Jurkat, Clone E6-1 (cell line): Measurements from ENCODE around the gene USP13. TPM values are rescaled to one million over a fixed set of nuclear protein-coding genes. Genes with fewer than 3 reads are reported as not detected.
"Not testable (repeated sequence)": the region's sequence is repeated elsewhere in the genome, so short reads cannot be mapped to it uniquely, and the experiment has no call there.

Source experiments
- DNase-seq: peaks from one replicate; pipeline ENCODE4 v3.0.0-alpha.2; 2011; ENCODE audit warnings: low read depth, low spot score
- H3K4me3 ChIP-seq: 2 replicates; pipeline ENCODE4 v1.5.1; 2011; ENCODE audit warnings: mild to moderate bottlenecking, low read length, control low read depth, moderate library complexity
- polyA plus RNA-seq: library from polyadenylated mRNA; unstranded; fragments of >200 nt; gene quantifications from one replicate; pipeline ENCODE4 v1.2.1, GENCODE V29; 2012; ENCODE audit warnings: missing spikeins; ENCODE audit not compliant: insufficient read length, insufficient read depth

Gene USP13
- polyA plus RNA-seq, result 19.5 TPM

DNA sequence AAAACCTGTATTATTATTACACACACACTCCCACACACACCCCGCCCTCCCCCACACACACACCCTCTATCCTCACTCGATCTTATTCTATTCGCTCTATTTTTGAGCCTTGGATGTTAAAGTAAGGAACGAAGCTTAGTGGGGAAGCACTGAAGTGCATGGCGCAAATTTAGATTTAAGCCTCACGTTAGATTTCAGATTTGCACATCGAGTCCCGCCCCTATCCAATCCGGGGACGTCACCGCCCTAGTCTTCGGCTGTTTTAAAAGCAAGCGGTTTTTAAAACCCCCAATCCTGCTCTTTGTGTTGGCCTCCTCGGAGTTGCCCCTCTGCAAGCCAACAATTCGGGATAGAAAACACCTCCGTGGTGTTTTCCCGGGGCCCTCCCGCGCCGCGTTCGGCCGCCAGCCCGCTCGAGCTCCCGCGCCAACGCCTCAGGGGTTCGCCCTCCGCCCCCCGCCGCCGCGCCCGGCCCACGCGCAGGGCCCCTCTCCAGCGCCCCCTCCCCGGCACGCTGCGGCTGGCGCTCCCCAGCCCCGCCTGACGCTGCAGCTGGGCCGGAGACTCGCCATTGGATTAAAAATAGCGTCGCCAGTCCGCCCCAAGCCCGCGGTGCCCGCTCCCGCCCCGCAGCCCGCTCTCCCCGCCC, at the start of gene USP13:
Gene USP13, plus strand, starts transcription at position 594 of the 649 bp plus-strand sequence. CDS start 186 bp downstream, outside the sequence.
- peak within 1 kb of the TSS; percentile 79 for H3K4me3 ChIP-seq
- DNase-seq, result peak; percentile 85

DNA sequence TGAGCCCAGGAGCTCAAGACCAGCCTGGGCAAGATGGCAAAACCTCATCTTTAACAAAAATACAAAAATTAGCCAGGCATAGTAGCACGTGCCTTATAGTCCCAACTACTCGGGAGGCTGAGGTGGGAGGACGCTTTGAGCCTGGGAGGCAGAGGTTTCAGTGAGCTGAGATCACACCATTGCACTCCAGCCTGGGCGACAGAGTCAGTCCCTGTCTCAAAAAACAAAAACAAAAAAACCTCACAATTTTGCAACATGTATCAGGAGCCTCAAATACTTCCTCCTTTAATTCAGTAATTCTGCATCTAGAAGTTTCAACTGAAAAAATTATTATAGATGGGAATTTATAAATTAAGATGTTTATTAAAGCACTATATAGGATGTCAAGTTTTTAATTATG, 49.5 kb upstream of the USP13 start:
- H3K4me3 ChIP-seq, result peak overlapping the region; percentile 81
- no peak for DNase-seq

DNA sequence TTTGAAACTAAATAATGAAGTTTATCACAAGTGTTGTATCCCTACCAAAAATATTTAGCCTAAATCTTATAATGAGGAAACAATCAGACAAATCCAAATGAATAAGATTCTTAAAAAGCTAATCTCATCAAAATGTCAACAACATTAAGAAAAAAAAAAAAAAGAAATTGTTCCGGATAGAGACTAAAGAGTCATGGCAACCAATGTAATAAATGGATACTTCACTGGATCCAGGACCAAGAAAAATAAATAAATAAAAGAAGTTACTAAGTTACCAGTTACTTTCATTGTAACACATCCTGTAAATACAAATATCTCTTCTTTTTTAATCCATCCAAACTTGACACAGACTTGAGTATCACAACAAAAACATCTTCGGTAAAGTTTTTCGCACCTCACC, 49.0 kb upstream of the USP13 start:
- no peak for DNase-seq

GRCh38 chr3:179604321-179605078, 48.3 kb upstream of the USP13 start, which contains the start of the genes MRPL47 and NDUFB5:
Gene MRPL47 (minus strand): TSS chr3:179604638. CDS start chr3:179604624, 14 bp downstream.
Gene NDUFB5 (plus strand): TSS chr3:179604794. CDS start chr3:179604816, 22 bp downstream.
- peak within 1 kb of the TSS; percentile 81 for H3K4me3 ChIP-seq

More for the DNA sequence above, 49.0 kb upstream of the USP13 start:
- H3K4me3 ChIP-seq, result peak overlapping the region; percentile 81

DNA sequence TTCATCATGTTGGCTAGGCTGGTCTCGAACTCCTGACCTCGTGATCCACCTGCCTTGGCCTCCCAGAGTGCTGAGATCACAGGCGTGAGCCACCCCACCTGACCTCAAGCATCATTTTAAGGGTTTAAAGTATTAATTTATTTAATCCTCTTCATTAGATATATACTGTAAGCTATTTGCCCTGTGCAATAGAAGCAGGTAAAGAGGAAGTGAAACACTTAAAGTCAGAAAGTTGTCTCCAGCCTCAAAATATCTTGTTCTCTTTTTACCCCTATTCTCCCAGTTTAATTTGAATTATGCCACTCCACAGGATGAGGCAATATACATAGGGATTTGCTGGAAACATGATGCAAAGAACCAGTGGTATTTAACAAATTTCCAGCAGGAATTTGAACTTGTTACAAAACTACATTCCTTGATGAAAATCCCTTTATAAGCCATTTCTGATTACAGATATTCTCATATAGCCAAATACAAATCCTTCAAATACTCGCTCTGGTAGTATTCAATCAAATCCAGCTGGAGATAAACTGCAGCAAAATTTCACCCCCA, 46.2 kb upstream of the USP13 start:
- H3K4me3 ChIP-seq, result no peak overlapping the region
- no peak for DNase-seq

More at GRCh38 chr3:179604321-179605078, 48.3 kb upstream of the USP13 start, which contains the start of the genes MRPL47 and NDUFB5:
- DNase-seq, result peak; percentile 95

- no peak for DNase-seq
- H3K4me3 ChIP-seq, result no peak overlapping the region
These were observed 43.7 kb upstream of the USP13 start for GRCh38 chr3:179608931-179609720.

DNA sequence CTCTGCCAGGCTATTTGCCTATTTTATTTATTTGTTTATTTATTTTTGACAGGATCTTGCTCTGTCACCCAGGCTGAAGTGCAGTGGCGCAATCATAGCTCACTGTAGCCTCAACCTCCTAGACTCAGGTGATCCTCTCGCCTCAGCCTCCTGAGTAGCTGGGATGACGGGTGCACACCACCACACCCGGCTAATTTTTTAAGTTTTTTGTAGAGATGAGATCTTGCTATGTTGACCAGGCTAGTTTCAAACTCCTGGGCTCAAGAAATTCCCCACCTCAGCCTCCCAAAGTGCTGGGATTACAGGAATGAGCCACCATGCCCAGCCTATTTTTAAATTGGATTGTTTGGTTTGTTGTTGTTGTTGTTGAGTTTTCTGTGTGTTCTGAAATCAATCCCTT, 42.8 kb upstream of the USP13 start:
- H3K4me3 ChIP-seq, result no peak overlapping the region

DNA sequence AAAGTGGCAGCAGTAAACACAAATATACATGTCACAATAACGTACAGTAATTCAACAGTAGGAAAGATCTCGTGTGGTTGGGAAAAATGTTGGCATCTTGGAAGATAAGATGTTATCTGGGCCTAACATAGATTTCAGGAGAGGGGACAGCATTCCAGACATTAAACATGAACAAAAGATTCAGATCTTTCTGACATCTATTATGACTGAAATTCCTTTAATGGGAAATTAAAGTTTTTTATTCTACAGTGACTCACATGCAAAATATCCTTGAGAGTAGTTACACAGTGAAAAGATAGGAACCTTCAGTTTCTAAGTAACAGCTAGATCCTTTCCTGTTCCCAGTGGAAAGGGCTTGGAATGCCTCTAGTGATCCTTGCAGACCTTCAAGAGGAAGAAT, 39.0 kb upstream of the USP13 start:
- no peak for DNase-seq
- H3K4me3 ChIP-seq, result no peak overlapping the region

More for the DNA sequence above, 42.8 kb upstream of the USP13 start:
- DNase-seq, result no peak

GRCh38 chr3:179615458-179616173, 37.2 kb upstream of the USP13 start:
- no peak overlapping the region for H3K4me3 ChIP-seq
- DNase-seq, result no peak

DNA sequence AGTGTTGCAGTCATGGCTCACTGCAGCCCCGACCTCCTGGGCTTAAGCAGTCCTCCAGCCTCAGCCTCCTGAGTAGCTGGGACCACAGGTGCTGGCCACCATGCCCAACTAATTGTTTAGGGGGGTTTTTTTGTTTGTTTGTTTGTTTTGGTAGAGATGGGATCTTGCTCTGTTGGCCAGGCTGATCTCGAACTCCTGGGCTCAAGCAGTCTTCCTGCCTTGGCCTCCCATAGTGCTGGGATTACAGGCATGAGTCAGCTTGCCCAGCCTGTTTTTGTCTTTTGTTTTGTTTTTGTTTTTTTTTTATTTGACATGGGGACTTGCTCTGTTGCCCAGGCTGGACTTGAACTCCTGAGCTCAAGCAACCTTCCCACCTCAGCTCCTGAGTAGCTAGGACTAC, 30.8 kb upstream of the USP13 start:
- DNase-seq, result no peak
- no peak overlapping the region for H3K4me3 ChIP-seq

GRCh38 chr3:179624451-179624850, 28.4 kb upstream of the USP13 start:
- DNase-seq, result no peak
- no peak overlapping the region for H3K4me3 ChIP-seq

GRCh38 chr3:179630753-179631451, 21.9 kb upstream of the USP13 start:
- H3K4me3 ChIP-seq, result no peak overlapping the region
- DNase-seq, result no peak

DNA sequence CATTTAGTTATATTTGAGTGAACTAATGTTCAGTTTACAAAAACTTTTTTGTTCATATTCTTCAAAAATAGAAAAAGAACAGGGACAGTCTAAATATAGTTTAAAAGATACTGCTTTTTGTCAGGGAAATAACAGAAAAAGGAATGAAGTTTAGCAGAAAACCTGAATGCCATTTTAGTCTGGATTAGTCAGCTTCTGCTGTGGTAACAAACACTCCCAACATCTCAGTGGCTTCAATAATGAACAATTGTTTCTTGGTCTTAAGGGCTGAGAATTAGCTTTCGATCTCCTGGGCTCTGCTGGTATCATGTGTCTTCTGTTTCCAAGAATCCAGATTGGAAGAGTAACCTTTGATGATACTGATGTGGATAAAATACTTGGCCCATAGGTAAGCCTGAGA, 12.4 kb upstream of the USP13 start:
- H3K4me3 ChIP-seq, result no peak overlapping the region
- no peak for DNase-seq

DNA sequence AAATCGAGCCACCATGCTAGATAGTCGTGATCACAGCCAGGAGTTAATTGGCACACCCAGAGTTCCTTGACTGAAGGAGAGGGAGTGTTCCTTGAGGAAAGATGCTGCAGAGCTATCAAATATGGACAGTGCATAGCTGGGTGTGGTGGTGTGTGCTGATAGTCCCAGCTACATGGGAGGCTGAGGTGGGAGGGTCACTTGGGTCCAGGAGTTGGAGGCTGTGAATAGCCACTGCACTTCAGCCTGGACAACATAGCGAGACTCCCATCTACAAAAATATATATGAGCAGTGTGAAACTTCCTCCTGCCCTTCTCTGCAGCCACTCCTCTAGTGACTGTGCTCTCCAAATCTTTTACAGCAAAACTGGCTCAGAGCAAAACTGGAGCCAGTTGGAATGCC, 10.0 kb upstream of the USP13 start:
- DNase-seq, result no peak
- no peak overlapping the region for H3K4me3 ChIP-seq

GRCh38 chr3:179643837-179644236, 9.0 kb upstream of the USP13 start:
- not testable (repeated sequence) for H3K4me3 ChIP-seq

GRCh38 chr3:179646177-179646576, 6.7 kb upstream of the USP13 start:
- H3K4me3 ChIP-seq, result no peak overlapping the region

More at GRCh38 chr3:179643837-179644236, 9.0 kb upstream of the USP13 start:
- not testable (repeated sequence) for DNase-seq

DNA sequence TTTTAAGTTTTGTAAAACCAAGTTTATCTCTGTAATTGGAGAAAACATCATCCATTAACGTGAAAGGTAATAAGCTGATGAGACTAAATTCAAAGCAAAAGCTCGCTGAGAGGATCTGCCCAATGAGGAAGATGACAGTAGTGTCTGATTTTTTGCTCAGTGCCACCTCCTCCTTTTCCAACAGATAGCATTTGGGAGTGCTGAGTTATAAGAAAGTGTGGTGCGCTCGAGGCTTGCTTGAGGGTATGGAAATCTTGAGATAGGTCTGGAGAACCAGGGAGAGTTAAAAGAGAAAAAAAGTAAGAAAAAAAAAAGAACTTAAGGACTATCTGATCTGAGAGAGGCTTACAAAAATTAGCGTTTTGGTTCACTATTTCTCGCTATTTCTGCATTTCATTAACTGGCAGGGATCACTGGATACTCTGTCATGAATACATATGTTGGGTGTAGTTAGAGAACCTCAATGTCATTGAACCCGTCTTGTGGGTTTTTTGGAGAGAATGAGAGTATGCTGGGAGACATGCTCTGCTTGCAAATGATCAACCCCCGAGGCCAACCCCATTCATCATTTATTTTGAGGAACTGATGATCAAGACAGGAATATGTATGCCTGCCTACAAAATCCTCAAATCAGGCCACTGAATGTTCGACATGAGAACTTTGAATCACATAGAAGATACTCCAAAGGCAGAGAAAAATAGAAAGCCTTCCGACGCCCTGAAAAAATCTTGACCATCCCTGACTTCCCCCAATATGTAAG, 973 bp upstream of the USP13 start:
- no peak for DNase-seq
- H3K4me3 ChIP-seq, result peak overlapping the region; percentile 79

More at GRCh38 chr3:179646177-179646576, 6.7 kb upstream of the USP13 start:
- DNase-seq, result no peak
